GM18951 (cell line): ENCODE results near the gene ZWILCH.
"Not testable (repeated sequence)": the region's sequence is repeated elsewhere in the genome, so short reads cannot be mapped to it uniquely, and the experiment has no call there.

Experiments
- POLR2A ChIP-seq: IDR thresholded peaks from 4 replicates; pipeline ENCODE4 v1.6.1; 2011; ENCODE audit warnings: mild to moderate bottlenecking; ENCODE audit not compliant: insufficient read length, insufficient read depth; ENCODE audit errors: extremely low read depth
- in situ Hi-C: fragments of 300-500 bp; cut with MboI; formaldehyde crosslinking; loops from one replicate; pipeline ENCODE4 v1.12.0; 2022; ENCODE audit warnings: low sequenced_read_pairs, mixed read lengths, inconsistent platforms; ENCODE audit not compliant: unreplicated experiment

Gene ZWILCH

GRCh38 chr15:66497502-66498455, 7.3 kb upstream of the ZWILCH start, which contains the start of gene SNAPC5:
SNAPC5 (minus strand) TSS chr15:66497762; CDS start chr15:66497731, 31 bp downstream.
- peak; percentile 80 for TF ChIP-seq POLR2A
- in situ Hi-C loops, result no loop called here

GRCh38 chr15:66498501-66499386, 6.4 kb upstream of the ZWILCH start:
- TF ChIP-seq POLR2A, result no peak
- in situ Hi-C loops, result no loop called here

- in situ Hi-C loops, result not testable (repeated sequence)
These were observed 4.8 kb upstream of the ZWILCH start for GRCh38 chr15:66500346-66500745.

- TF ChIP-seq POLR2A, result no peak
- in situ Hi-C loops, result no loop called here
These were observed 2.6 kb upstream of the ZWILCH start for GRCh38 chr15:66502491-66502890.

GRCh38 chr15:66503041-66503648, 2.0 kb upstream of the ZWILCH start:
- in situ Hi-C loops, result not testable (repeated sequence)

- peak; percentile 15 for TF ChIP-seq POLR2A
- in situ Hi-C loops, result no loop called here
These were observed 1.2 kb upstream of the ZWILCH start for GRCh38 chr15:66503780-66504562.

DNA sequence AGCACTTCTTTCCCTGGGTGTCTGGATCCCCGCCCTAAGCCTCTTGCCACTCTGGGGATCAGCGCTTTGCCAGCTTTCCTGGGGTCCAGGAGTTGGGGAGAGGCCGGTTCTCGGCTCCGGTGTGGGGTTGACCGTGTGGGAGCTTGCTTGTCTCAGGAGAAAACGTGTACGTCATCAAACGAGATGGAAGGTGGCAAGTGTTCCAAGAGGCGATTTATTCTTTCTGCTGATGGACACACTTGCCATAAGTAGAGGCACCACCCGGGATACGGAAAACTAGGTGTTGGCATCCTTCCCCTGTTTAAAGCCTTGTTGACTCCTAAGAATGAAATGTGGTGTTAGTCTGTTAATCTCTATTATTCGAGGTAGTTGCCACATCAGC, 295 bp downstream of the ZWILCH start:
- TF ChIP-seq POLR2A, result no peak
- in situ Hi-C loops, result no loop called here

- TF ChIP-seq POLR2A, result no peak
- in situ Hi-C loops, result no loop called here
These were observed 692 bp downstream of the ZWILCH start for GRCh38 chr15:66505818-66506217.

- no peak for TF ChIP-seq POLR2A
- in situ Hi-C loops, result no loop called here
These were observed 3.3 kb downstream of the ZWILCH start for GRCh38 chr15:66508293-66508883.

- no peak for TF ChIP-seq POLR2A
- in situ Hi-C loops, result no loop called here
These were observed 9.5 kb downstream of the ZWILCH start for GRCh38 chr15:66514586-66514985.

GRCh38 chr15:66515901-66516322, 10.8 kb downstream of the ZWILCH start:
- in situ Hi-C loops, result no loop called here
- TF ChIP-seq POLR2A, result no peak

- TF ChIP-seq POLR2A, result no peak
- in situ Hi-C loops, result no loop called here
These were observed 18.8 kb downstream of the ZWILCH start for GRCh38 chr15:66523926-66524325.

DNA sequence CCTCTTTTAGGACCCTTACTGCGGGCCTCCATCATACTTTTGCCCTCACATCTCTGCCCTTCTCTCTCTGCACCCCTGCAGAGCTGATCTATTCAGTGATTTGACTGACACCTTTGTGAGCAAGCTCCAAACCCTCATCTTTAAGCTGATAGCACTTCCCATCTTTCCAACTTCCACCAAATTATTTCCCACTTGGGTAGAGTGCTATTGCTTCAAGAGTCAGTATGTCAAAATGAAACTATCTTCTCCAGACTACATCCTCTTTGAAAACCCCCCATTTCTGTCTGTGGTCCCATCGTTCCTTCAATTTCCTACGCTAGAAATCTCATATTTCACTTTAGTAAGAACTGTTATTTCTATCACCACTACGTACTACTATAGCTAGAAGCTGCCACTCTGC, 19.7 kb downstream of the ZWILCH start:
- in situ Hi-C loops, result no loop called here

More for the DNA sequence above, 19.7 kb downstream of the ZWILCH start:
- no peak for TF ChIP-seq POLR2A
